Measurements from ENCODE around the gene SLC34A3.

SLC34A3 gene

DNA sequence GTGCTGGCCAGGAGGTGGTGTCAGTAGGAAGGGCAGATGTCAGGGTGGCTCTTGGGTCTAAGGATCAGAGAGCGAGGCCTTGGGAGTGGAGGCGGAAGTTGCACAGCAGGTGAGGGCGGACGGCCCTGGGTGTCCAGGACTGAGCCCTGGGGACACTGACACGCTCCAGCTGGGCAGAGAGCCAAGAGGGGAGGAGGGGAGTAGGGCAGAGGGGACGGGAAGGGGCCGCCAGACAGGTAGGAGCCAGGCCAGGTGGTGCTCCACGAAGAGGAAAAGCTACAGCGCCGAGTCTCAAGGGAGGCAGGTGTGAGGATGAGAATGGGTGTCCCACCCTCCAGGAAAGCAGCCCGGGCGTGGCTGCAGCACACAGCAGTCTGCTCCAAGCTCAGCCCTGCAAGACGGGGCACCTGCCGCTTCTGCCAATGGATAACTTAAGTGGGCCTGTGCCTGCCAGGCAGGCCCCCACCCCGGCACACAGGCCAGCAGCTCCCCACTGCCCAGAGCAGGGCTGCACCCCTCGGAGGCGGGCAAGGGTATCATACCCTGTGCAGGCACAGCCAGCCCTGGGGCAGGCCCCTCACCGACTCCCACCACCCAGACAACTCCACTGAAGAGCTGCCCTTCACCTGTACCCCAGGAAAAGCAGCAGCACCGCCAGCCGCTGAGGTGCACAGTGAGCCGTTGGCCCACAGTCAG is 35.0 kb upstream of the SLC34A3 start:
- no peak for DNase-seq (ENCODE audit: low spot score)

GRCh38 chr9:137198051-137198901 is 32.4 kb upstream of the SLC34A3 start:
- DNase-seq (ENCODE audit: low spot score), result no peak

DNA sequence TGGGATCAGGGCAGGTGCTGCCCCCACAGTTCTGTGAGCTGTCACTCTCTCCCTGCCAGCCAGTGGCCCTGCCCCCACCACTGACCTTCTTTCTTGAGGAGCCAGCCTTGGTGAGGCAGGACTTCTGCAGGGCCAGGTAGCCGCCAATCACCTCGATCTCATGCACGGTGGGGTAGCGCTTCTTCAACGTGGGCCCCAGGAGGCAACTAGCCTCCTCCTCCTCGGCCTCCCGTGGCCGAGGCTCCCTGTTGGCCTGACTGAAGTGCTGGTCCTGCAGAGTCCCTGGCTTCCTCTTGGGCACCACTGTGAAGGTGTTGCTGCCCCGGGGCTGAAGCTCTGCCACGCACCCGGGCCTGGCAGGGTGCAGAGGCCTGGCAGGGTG is 31.8 kb upstream of the SLC34A3 start:
- no peak for DNase-seq (ENCODE audit: low spot score)

- DNase-seq (ENCODE audit: low spot score), result no peak
Observed at GRCh38 chr9:137199411-137200121, 31.1 kb upstream of the SLC34A3 start.

DNA sequence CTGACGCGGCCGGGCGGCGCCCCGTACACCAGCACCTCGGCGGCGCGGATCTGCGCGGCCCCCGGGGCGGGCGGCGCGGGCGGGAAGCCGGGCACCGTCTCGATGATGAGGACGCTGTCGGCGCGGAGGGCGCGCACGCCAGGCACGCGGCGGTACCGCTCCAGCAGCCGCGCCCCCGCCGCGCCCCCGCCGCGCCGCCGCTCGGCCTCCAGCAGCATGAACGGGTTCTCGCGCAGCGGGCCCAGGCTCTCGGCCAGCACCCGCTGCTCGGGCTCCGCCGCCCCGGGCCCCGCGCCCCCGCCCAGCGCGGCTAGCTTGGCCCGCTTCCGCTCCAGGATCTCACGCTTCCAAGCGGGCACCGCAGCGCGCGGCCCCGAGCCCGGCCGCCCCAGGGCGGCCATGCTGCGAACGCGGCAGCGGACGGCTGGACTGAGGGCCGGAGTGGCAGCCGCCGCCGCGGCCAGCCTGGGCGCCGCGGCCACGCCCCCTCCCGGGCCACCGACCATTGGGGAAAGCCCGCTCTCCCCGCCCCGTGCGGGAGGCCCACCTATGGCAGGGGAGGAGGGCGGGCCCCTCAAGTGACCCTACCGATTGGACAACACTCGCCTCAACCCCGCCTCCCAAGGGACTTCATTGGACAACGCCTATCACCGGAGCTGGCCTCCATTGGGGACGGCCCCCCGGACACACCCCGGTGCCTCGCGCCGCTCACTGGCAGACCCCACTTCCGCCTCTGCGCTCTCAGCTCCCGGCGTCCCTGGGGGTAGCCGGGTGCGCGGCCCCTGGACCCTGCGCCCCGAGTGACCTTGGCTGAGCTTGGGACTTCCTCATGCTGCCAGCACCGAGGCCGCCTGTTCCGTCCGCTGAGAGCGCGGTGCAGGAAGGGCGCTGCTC is 30.1 kb upstream of the SLC34A3 start, which contains the start of gene TPRN:
TPRN (minus strand) TSS at position 431 of the 894 bp plus-strand sequence; CDS start at position 401, 30 bp downstream.
- DNase-seq (ENCODE audit: low spot score), result peak; percentile 98

- DNase-seq (ENCODE audit: low spot score), result no peak
Observed at GRCh38 chr9:137201205-137201868, 29.4 kb upstream of the SLC34A3 start.

GRCh38 chr9:137202966-137203365 is 27.7 kb upstream of the SLC34A3 start:
- DNase-seq (ENCODE audit: low spot score), result no peak

DNA sequence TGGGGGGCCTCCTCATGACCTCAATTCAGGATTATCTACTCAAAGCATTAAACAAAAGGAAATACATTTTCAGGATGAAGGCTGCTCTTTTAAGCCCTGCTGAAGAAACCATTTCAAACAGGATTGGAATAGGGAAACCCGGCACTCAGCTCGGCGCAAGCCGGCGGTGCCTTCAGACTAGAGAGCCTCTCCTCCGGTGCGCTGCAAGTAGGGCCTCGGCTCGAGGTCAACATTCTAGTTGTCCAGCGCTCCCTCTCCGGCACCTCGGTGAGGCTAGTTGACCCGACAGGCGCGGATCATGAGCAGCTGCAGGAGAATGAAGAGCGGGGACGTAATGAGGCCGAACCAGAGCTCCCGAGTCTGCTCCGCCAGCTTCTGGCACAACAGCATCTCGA is 26.0 kb upstream of the SLC34A3 start:
- DNase-seq (ENCODE audit: low spot score), result no peak

GRCh38 chr9:137205126-137206069 is 25.3 kb upstream of the SLC34A3 start, which contains the start of the genes NDOR1 and TMEM203:
Gene NDOR1 (plus strand): TSS chr9:137205700. CDS start chr9:137205778, 78 bp downstream.
Gene TMEM203 (minus strand): TSS chr9:137205648. CDS start chr9:137205414, 234 bp downstream.
- peak; percentile 96 for DNase-seq (ENCODE audit: low spot score)

DNA sequence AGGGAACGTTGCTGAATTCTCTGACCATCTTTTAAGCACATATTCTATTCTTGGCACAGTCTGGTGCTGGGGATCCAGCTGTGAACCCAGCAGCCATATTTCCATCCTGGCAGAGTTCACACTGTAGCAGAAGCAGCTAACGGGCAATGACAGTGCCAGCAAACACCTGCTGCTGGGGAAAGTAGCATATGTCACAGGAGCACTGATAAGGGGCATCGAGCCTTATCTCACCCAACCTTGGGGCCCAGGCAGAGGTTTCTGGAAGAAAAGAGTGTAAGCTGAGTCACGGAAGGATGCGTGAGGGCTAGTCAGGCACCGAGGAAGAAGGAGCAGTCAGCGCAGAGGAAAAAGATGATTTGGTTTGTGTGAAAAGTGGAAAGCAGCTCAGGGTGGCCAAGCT is 24.1 kb upstream of the SLC34A3 start:
- no peak for DNase-seq (ENCODE audit: low spot score)

DNA sequence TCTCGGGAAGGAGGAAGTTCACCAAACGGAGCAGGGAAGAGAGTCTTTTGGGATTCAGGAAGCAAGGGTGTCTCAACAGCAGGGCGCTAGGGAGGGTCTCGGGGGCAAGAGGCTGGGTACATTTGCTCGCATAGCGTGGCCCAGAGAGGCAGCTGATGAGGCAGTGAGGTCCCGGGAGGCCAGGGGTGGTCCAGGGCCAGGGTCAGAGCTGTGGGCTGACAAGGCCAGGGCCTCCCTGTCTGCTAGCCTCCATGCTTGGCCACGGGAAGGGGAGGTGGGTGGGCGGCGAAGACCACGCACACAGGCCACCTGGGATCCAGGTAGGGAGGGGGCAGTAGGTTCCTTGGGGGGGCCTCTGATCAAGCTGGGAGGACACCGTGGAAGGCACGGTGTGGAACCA is 19.2 kb upstream of the SLC34A3 start:
- DNase-seq (ENCODE audit: low spot score), result no peak

DNA sequence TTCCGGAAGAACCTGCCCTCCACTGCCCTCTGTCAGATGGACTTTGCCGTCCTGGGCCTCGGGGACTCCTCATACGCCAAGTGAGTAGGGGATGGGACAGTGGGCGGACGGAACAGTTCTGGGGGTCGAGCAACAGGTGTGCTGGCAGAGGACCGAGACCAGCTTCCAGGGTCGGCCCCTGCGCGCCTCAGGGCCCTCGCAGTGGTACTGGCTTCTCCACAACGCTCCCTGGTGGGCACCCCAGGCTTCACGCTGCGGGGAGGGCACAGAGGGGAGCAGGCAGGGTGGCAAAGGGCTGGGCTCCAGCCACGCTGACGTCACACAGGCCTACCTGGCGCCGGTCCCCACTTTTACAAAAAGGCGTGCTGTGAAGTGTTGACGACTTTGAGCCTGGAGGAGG is 18.2 kb upstream of the SLC34A3 start:
- DNase-seq (ENCODE audit: low spot score), result no peak

- no peak for DNase-seq (ENCODE audit: low spot score)
Observed at GRCh38 chr9:137213160-137214060, 17.3 kb upstream of the SLC34A3 start.

GRCh38 chr9:137214620-137215019 is 16.1 kb upstream of the SLC34A3 start:
- DNase-seq (ENCODE audit: low spot score), result no peak

- no peak for DNase-seq (ENCODE audit: low spot score)
Observed at GRCh38 chr9:137215196-137215986, 15.3 kb upstream of the SLC34A3 start.

DNA sequence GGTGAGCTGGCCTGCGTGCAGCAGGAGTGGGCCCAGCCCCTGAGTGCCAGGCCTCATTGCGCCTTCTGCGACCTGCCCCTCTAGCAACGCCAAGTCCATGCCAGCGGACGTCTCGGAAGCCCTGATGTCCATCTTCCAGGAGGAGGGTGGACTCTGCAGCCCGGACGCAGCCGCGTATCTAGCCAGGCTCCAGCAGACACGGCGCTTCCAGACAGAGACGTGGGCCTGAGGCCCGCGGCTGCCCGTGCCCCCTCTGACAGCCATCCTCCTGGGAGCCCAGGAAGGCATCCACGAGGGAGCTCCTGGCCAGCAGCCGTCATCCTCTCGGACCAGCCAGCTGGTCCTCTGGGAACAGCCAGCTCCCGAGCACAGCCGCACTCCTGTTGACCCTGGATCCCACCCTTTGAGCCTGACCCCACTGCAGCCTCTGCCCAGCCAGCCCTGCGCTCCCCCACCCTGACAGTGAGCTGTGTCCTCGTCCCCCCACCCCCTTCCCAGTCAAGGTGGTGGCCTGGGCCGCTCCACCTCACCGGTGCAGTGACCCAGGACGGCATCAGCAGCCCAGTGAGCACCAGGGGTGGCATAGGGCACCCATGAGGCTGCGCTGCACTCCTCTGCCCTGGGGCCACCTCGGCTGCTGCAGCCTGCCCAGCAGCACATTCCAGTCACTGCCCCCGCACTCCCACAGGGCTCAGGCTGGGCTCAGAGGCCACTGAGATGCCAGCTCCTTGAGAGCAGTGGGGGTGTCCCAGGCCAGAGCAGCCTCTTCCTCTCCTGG is 14.3 kb upstream of the SLC34A3 start:
- no peak for DNase-seq (ENCODE audit: low spot score)
